Measurements from ENCODE around the gene SLC47A2.

SLC47A2 gene

GRCh38 chr17:19727501-19728078, 11.2 kb upstream of the SLC47A2 start:
- DNase-seq = peak; percentile 71

GRCh38 chr17:19726631-19727376, 10.4 kb upstream of the SLC47A2 start:
- peak; percentile 60 for DNase-seq

GRCh38 chr17:19725486-19725885, 9.1 kb upstream of the SLC47A2 start:
- DNase-seq = peak; percentile 49

- peak; percentile 93 for DNase-seq
Measured at GRCh38 chr17:19724501-19725420, 8.4 kb upstream of the SLC47A2 start.

GRCh38 chr17:19723964-19724363, 7.6 kb upstream of the SLC47A2 start:
- peak; percentile 46 for DNase-seq

GRCh38 chr17:19720631-19721426, 4.4 kb upstream of the SLC47A2 start:
- DNase-seq = peak; percentile 84

GRCh38 chr17:19720210-19720475, 3.8 kb upstream of the SLC47A2 start:
- no peak for DNase-seq

- peak; percentile 26 for DNase-seq
Measured at GRCh38 chr17:19719355-19720209, 3.2 kb upstream of the SLC47A2 start.

GRCh38 chr17:19718613-19719354, 2.4 kb upstream of the SLC47A2 start:
- peak; percentile 39 for DNase-seq

- DNase-seq = no peak
Measured at GRCh38 chr17:19718041-19718612, 1.7 kb upstream of the SLC47A2 start.

GRCh38 chr17:19717411-19717908, 1.1 kb upstream of the SLC47A2 start:
- DNase-seq = no peak

GRCh38 chr17:19717031-19717360, 612 bp upstream of the SLC47A2 start:
- no peak for DNase-seq

GRCh38 chr17:19714542-19715411, 1.6 kb downstream of the SLC47A2 start:
- peak; percentile 66 for DNase-seq

- no peak for DNase-seq
Measured at GRCh38 chr17:19713901-19714361, 2.5 kb downstream of the SLC47A2 start.

- DNase-seq = peak; percentile 59
Measured at GRCh38 chr17:19713462-19713861, 2.9 kb downstream of the SLC47A2 start.

- no peak for DNase-seq
Measured at GRCh38 chr17:19712436-19713004, 3.9 kb downstream of the SLC47A2 start.

GRCh38 chr17:19709841-19710240, 6.5 kb downstream of the SLC47A2 start:
- DNase-seq = no peak

GRCh38 chr17:19708431-19709175, 7.8 kb downstream of the SLC47A2 start:
- DNase-seq = no peak
